ENCODE results near the gene TTC7B. TPM values are rescaled to one million over a fixed set of nuclear protein-coding genes. Genes with fewer than 3 reads are reported as not detected.

TTC7B gene
- total and polyA plus RNA-seq, 12 donors = 10.0 to 58.4 (median 24.7) TPM

DNA sequence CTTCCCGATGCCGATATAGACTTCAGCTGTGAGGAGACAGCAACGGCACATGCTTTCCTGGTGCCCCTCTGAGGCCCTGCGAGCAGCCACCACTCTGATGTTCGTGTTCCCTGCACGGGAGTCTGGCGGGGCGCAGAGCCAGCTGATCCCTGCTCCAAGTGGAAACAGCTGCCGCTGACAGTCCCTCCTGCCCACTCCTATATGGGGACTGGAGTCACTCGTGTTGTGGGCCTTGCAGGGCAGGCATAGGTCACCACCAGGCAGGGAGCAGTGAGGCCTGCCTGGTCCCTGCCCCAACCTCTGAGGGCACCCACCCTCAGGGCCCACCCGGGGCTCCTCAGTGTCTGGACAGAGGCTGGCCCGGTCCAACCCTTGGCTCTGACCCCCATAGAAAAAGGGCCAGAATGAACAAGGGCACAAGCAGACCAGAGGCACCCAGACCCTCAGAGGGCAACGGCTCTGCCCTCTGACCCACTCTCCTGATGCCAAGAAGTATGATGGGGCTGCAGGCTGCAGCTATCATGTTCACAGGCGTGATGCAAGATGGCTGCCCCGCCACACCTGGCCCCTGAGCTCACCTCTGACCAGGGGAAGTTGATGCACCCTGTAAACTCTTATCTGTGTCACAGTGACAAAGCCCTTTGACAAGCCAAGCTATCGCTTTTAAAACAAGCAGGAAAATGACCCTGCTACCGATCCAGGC lies 237.8 kb downstream of the TTC7B start:
- 78 to 94% (median 89%) methylated on average over 7 to 17 of the region's 17 CpGs for WGBS, 4 donors
- H3K9me3 ChIP-seq (replicated peaks in 1 of 3) = no peaks in the 10 kb centered on the region
- DNase-seq = no peak
- no peaks in the 10 kb centered on the region for H3K4me1 ChIP-seq (replicated peaks in 1 of 2)
- intact Hi-C loops (cut with DNase I) = no loop called here
- TF ChIP-seq, protein P1, sequence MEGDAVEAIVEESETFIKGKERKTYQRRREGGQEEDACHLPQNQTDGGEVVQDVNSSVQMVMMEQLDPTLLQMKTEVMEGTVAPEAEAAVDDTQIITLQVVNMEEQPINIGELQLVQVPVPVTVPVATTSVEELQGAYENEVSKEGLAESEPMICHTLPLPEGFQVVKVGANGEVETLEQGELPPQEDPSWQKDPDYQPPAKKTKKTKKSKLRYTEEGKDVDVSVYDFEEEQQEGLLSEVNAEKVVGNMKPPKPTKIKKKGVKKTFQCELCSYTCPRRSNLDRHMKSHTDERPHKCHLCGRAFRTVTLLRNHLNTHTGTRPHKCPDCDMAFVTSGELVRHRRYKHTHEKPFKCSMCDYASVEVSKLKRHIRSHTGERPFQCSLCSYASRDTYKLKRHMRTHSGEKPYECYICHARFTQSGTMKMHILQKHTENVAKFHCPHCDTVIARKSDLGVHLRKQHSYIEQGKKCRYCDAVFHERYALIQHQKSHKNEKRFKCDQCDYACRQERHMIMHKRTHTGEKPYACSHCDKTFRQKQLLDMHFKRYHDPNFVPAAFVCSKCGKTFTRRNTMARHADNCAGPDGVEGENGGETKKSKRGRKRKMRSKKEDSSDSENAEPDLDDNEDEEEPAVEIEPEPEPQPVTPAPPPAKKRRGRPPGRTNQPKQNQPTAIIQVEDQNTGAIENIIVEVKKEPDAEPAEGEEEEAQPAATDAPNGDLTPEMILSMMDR (IDR thresholded peaks at IDR 0.05) = no peak
- TF ChIP-seq POLR2A (IDR thresholded peaks at IDR 0.05) = no peak
- H3K27me3 ChIP-seq = no peaks in the 10 kb centered on the region
- H3K27ac ChIP-seq = no peak overlapping the region
- H3K36me3 ChIP-seq (replicated peaks in 1 of 2) = no peaks in the 10 kb centered on the region
- no peak overlapping the region for H3K4me3 ChIP-seq

DNA sequence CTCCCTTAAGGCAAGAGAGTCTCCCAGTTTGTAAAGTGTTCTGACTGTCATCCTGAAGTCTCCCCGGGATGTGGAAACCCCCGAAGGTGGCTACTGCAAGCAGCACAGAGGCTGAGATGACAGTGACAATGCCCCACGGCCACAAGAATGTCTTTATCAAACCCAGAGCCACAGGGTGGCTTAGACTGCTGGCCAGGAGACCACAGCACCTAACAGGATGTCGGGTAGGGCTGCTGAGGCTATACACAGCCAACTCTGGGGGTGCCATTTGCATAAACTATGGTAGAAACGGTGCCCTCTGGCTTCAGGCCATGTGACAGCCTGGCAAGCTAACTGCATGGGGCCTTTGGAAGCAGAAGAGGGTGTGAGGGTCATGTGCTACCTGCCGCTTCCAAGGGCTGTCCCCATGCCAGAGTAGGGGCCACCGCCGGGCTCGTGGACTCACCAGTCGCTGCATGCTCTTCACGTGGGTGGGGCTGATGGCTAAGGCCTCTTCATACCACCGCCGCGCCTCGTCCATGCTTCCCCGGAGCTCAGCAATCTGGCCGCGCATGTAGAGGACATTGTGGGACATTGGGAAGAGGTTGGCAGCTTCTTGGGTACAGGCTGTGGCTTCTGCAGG lies 238.5 kb downstream of the TTC7B start:
- H3K27ac ChIP-seq = no peak overlapping the region
- DNase-seq = no peak
- no peak overlapping the region for H3K4me3 ChIP-seq
- 94 to 95% (median 94%) methylated on average over 15 to 18 of the region's 18 CpGs for WGBS, 4 donors
- TF ChIP-seq, protein P1 (IDR thresholded peaks at IDR 0.05) = no peak
- TF ChIP-seq POLR2A (IDR thresholded peaks at IDR 0.05) = no peak
- intact Hi-C loops (cut with DNase I) = no loop called here
- no peaks in the 10 kb centered on the region for H3K4me1 ChIP-seq (replicated peaks in 1 of 2)
- H3K36me3 ChIP-seq (replicated peaks in 1 of 2) = no peaks in the 10 kb centered on the region
- no peaks in the 10 kb centered on the region for H3K27me3 ChIP-seq
- H3K9me3 ChIP-seq (replicated peaks in 1 of 3) = no peaks in the 10 kb centered on the region

DNA sequence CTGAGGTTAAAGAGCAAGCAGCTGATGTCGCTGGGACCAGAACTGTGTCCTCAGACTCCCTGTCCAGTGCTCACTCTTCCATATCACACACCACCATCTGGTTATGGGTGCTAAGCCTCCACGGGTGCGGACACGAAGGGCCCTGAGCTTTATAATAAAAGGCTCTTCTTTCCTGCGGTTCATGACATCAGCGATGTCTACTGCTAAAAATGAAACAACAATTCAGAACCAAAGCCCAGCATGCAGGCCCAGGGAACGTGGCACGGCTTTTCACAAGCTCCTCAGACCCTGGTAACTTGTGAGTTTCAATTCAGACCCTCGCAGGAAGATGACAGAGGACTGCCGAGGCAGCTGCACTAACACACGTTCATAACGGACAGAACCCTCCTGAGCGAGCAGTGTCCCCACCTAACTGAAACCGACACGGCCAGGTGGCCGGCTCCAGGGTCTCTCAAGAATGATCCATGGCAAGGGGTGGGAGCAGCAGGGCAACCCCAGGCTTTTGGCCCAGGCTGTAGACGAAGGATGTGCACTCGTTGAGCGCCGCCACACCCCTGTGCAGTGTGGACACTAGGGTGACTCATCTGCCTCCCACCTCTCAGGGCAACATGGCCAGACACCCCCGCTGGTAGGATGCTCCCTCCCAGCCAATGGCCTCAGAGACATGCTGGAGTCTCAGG lies 239.1 kb downstream of the TTC7B start:
- intact Hi-C loops (cut with DNase I) = no loop called here
- Histone ChIP-seq H3K36me3 (replicated peaks in 1 of 2) (no peaks in the 10 kb centered on the region), H3K27ac (no peak overlapping the region), H3K4me3 (no peak overlapping the region), H3K27me3 (no peaks in the 10 kb centered on the region), H3K4me1 (replicated peaks in 1 of 2) (no peaks in the 10 kb centered on the region), H3K9me3 (replicated peaks in 1 of 3) (no peaks in the 10 kb centered on the region)
- TF ChIP-seq, protein P1 (IDR thresholded peaks at IDR 0.05) = no peak
- TF ChIP-seq POLR2A (IDR thresholded peaks at IDR 0.05) = no peak
- DNase-seq = no peak
- WGBS, 4 donors = 92 to 94% (median 93%) methylated on average over 16 to 21 of the region's 21 CpGs

DNA sequence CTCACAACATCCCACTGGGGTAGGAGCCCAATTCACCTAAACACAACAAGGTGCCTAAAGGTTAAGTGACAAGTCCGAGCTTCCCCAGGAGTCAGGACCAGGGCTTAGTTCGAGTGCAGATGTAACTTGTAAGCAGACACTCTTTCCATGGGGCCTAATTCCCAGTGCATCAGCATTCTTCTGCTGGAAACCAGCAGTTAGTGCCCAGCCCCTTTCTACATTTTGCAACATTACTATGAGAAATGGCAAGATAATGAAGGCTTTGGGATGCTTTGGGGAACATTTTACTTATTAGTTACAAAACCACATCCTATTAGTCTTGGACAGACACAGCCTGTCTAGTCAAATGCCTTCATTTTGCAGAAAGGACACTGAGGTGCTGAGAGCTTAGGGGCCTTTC lies 239.6 kb downstream of the TTC7B start:
- Histone ChIP-seq H3K27ac (no peak overlapping the region), H3K9me3 (replicated peaks in 1 of 3) (no peaks in the 10 kb centered on the region), H3K27me3 (no peaks in the 10 kb centered on the region), H3K36me3 (replicated peaks in 1 of 2) (no peaks in the 10 kb centered on the region), H3K4me3 (no peak overlapping the region), H3K4me1 (replicated peaks in 1 of 2) (no peaks in the 10 kb centered on the region)
- 75 to 94% (median 83%) methylated on average over 2 of the region's 2 CpGs for WGBS, 4 donors
- TF ChIP-seq, protein P1 (IDR thresholded peaks at IDR 0.05) = no peak
- no peak for TF ChIP-seq POLR2A (IDR thresholded peaks at IDR 0.05)
- intact Hi-C loops (cut with DNase I) = no loop called here
- DNase-seq = no peak

Data from adrenal gland (tissue), 12 donors.